ENCODE data around the gene RELT.

GRCh38 chr11:73393479-73394415, 17.5 kb downstream of the RELT start:
- TF ChIP-seq POLR2AphosphoS5 (IDR thresholded peaks at IDR 0.05) (peak in 2 of 3 donors; percentile 7 to 49), CTCF (IDR thresholded peaks at IDR 0.05 in 8 of 11, conservative IDR thresholded peaks at IDR 0.05 in 3 of 11) (peak; percentile 78 to 91 (median 86))

Data from spleen (tissue), 7 donors.